H1 (cell line): Measurements from ENCODE around the gene SV2C. TPM values are rescaled to one million over a fixed set of nuclear protein-coding genes. Genes with fewer than 3 reads are reported as not detected.

Source experiments
- CTCF ChIA-PET: fragments of 300-600 bp; sonication (Branson Sonifier 250); formaldehyde crosslinking; loops from one replicate; lab custom pipeline; 2021; ENCODE audit not compliant: partially characterized antibody; lab: Charles Lee
- POLR2A ChIA-PET: fragments of 300-600 bp; sonication (Branson Sonifier 250); formaldehyde crosslinking; loops from one replicate; lab custom pipeline; 2021; ENCODE audit warnings: inconsistent platforms; ENCODE audit not compliant: partially characterized antibody; lab: Charles Lee
- DNase-seq, 2 experiments: peaks; one replicate each; pipeline versions ENCODE4 v3.0.0 to v3.0.0-alpha.2; 2010 to 2022; ENCODE audit warnings: low spot score in 2 of 2, low read depth in 1 of 2, mixed read lengths in 1 of 2
- FAIRE-seq: peaks from 2 replicates; lab custom pipeline; 2011; peaks lifted over from hg19 to GRCh38; lab: Jason Lieb, UNC
- H2AFZ ChIP-seq: 2 replicates; pipeline ENCODE4 v1.8.1; 2012; ENCODE audit warnings: low read length, inconsistent platforms
- H2AK5ac ChIP-seq: 2 replicates; pipeline ENCODE4 v1.6.1; 2013; ENCODE audit warnings: low read depth, low read length
- H2BK120ac ChIP-seq: replicated peaks from 2 replicates; pipeline ENCODE3; 2013; ENCODE audit warnings: low read depth, low read length, inconsistent platforms
- H2BK12ac ChIP-seq: 2 replicates; pipeline ENCODE4 v1.6.1; 2013; ENCODE audit warnings: low read depth, low read length
- H2BK15ac ChIP-seq: 2 replicates; pipeline ENCODE4 v1.6.1; 2013; ENCODE audit warnings: low read length
- H2BK20ac ChIP-seq: 2 replicates; pipeline ENCODE4 v1.6.1; 2013; ENCODE audit warnings: low read length
- H2BK5ac ChIP-seq: 2 replicates; pipeline ENCODE4 v1.6.1; 2013; ENCODE audit warnings: low read depth, low read length
- H3K14ac ChIP-seq: 2 replicates; pipeline ENCODE4 v1.6.1; 2013; ENCODE audit warnings: inconsistent platforms; ENCODE audit not compliant: insufficient read length
- H3K18ac ChIP-seq: 2 replicates; pipeline ENCODE4 v1.6.1; 2013; ENCODE audit warnings: low read length; ENCODE audit errors: extremely low read depth
- H3K23ac ChIP-seq: 2 replicates; pipeline ENCODE4 v1.6.1; 2013; ENCODE audit warnings: inconsistent platforms; ENCODE audit not compliant: insufficient read length
- H3K23me2 ChIP-seq: 2 replicates; pipeline ENCODE4 v1.6.1; 2013; ENCODE audit warnings: low read depth, low read length
- H3K27ac ChIP-seq: 2 replicates; pipeline ENCODE4 v1.6.1; 2011; ENCODE audit warnings: low read depth, low read length, inconsistent platforms
- H3K27me3 ChIP-seq, 4 experiments: replicated peaks in 1 of 4; 1 replicate in 1 of 4; 2 replicates in 3 of 4; pipeline versions ENCODE4 v1.6.1 to v1.8.1; 2011 to 2013; ENCODE audit warnings: low read length in 3 of 4, mild to moderate bottlenecking in 3 of 4, inconsistent platforms in 2 of 4, mixed read lengths in 2 of 4, moderate library complexity in 1 of 4; ENCODE audit not compliant: control insufficient read depth in 3 of 4, insufficient read depth in 3 of 4; ENCODE audit errors: extremely low read depth in 1 of 4
- H3K36me3 ChIP-seq, 4 experiments: 2 replicates each; pipeline versions ENCODE4 v1.6.1 to v1.8.1; 2011 to 2013; ENCODE audit warnings: mild to moderate bottlenecking in 4 of 4, low read length in 3 of 4, moderate library complexity in 2 of 4, control low read depth in 1 of 4, inconsistent platforms in 1 of 4; ENCODE audit not compliant: insufficient read depth in 4 of 4, control insufficient read depth in 2 of 4
- H3K4ac ChIP-seq: replicated peaks from 2 replicates; pipeline ENCODE3; 2013; ENCODE audit warnings: low read length, low read depth, mixed read lengths, inconsistent platforms; ENCODE audit not compliant: insufficient read length
- H3K4me1 ChIP-seq, 4 experiments: replicated peaks in 1 of 4; 1 replicate in 1 of 4; 2 replicates in 3 of 4; pipeline versions ENCODE4 v1.6.1 to v1.8.1; 2011 to 2013; ENCODE audit warnings: low read length in 3 of 4, inconsistent platforms in 2 of 4, mixed read lengths in 1 of 4; ENCODE audit not compliant: insufficient read depth in 4 of 4, control insufficient read depth in 3 of 4
- H3K4me2 ChIP-seq, 2 experiments: 2 replicates each; pipeline versions ENCODE4 v1.6.1 to v1.8.1; 2011 to 2013; ENCODE audit warnings: low read depth in 2 of 2, low read length in 2 of 2, control low read depth in 1 of 2, inconsistent platforms in 1 of 2, mild to moderate bottlenecking in 1 of 2; ENCODE audit not compliant: insufficient read depth in 1 of 2
- H3K4me3 ChIP-seq, 4 experiments: fragments of 200-600, 300-600 bp in 1 of 4; sonication (generic), shearing (Covaris generic), sonication (Bioruptor Twin) in 1 of 4; 2 replicates each; pipeline versions ENCODE4 v1.5.1 to v1.8.1; 2011 to 2016; ENCODE audit warnings: low read length in 4 of 4, low read depth in 3 of 4, control low read depth in 2 of 4, inconsistent platforms in 2 of 4, mild to moderate bottlenecking in 2 of 4, mixed read lengths in 1 of 4, moderate library complexity in 1 of 4; ENCODE audit not compliant: insufficient read depth in 2 of 4; ENCODE audit errors: extremely low read depth in 1 of 4
- H3K56ac ChIP-seq: replicated peaks from 2 replicates; pipeline ENCODE3; 2013; ENCODE audit warnings: low read depth, mild to moderate bottlenecking, mixed read lengths, low read length, inconsistent platforms; ENCODE audit not compliant: insufficient read length
- H3K79me1 ChIP-seq: 2 replicates; pipeline ENCODE4 v1.6.1; 2013; ENCODE audit warnings: low read depth, low read length, control low read depth
- H3K79me2 ChIP-seq, 2 experiments: 2 replicates each; pipeline versions ENCODE4 v1.6.1 to v1.8.1; 2012 to 2013; ENCODE audit warnings: low read length in 2 of 2, mild to moderate bottlenecking in 2 of 2, inconsistent platforms in 1 of 2; ENCODE audit not compliant: insufficient read depth in 2 of 2, control insufficient read depth in 1 of 2
- H3K9ac ChIP-seq, 4 experiments: replicated peaks in 1 of 4; 1 replicate in 1 of 4; 2 replicates in 3 of 4; pipeline versions ENCODE4 v1.6.1 to v1.8.1; 2011 to 2013; ENCODE audit warnings: low read depth in 3 of 4, low read length in 3 of 4, control low read depth in 2 of 4, mild to moderate bottlenecking in 2 of 4, moderate library complexity in 2 of 4, inconsistent platforms in 1 of 4; ENCODE audit errors: extremely low read depth in 1 of 4
- H3K9me3 ChIP-seq, 2 experiments: 2 replicates each; pipeline versions ENCODE4 v1.6.1 to v1.8.1; 2012 to 2013; ENCODE audit warnings: mild to moderate bottlenecking in 2 of 2, moderate library complexity in 2 of 2, control low read depth in 1 of 2, inconsistent platforms in 1 of 2, low read depth in 1 of 2, low read length in 1 of 2, mixed read lengths in 1 of 2; ENCODE audit not compliant: insufficient read depth in 2 of 2
- H4K20me1 ChIP-seq, 2 experiments: replicated peaks in 1 of 2; 2 replicates each; pipeline versions ENCODE3 to v1.8.1; 2011 to 2013; ENCODE audit warnings: inconsistent platforms in 2 of 2, low read length in 2 of 2, mild to moderate bottlenecking in 1 of 2; ENCODE audit not compliant: insufficient read depth in 2 of 2, control insufficient read depth in 1 of 2
- H4K5ac ChIP-seq: 2 replicates; pipeline ENCODE4 v1.6.1; 2013; ENCODE audit warnings: low read length, low read depth, mixed read lengths, inconsistent platforms; ENCODE audit not compliant: insufficient read length
- H4K8ac ChIP-seq: 2 replicates; pipeline ENCODE4 v1.8.0; 2013; ENCODE audit warnings: mild to moderate bottlenecking, moderate library complexity, low read length, inconsistent platforms; ENCODE audit not compliant: insufficient read depth; ENCODE audit errors: extremely low read depth
- H4K91ac ChIP-seq: replicated peaks from 2 replicates; pipeline ENCODE3; 2013; ENCODE audit warnings: low read length, mixed read lengths, inconsistent platforms; ENCODE audit not compliant: insufficient read length
- GABPA ChIP-seq: IDR thresholded peaks from 2 replicates; pipeline ENCODE4 v1.6.1; 2011; ENCODE audit warnings: mild to moderate bottlenecking, low read length, moderate library complexity, borderline replicate concordance; ENCODE audit not compliant: insufficient read depth
- SIN3A ChIP-seq, 2 experiments: IDR thresholded peaks in 1 of 2; conservative IDR thresholded peaks in 1 of 2; 2 replicates each; pipeline ENCODE4 v1.6.1; 2011 to 2012; ENCODE audit warnings: low read length in 2 of 2, improper control_type of control experiment in 1 of 2, low read depth in 1 of 2, mild to moderate bottlenecking in 1 of 2
- WGBS, 2 experiments: shearing (Covaris generic) in 1 of 2; methylation state at CpG; one replicate each; pipeline versions ENCODE4 v1.1.6 to v1.1.7; 2013 to 2015; ENCODE audit warnings: low lambda C conversion rate in 2 of 2, mixed read lengths in 2 of 2, inconsistent platforms in 1 of 2, low coverage in 1 of 2, missing lambda C conversion rate in 1 of 2; ENCODE audit not compliant: insufficient replicate concordance in 2 of 2, insufficient coverage in 1 of 2, insufficient read length in 1 of 2; ENCODE audit errors: extremely low coverage in 1 of 2, missing lambda C conversion rate in 1 of 2; 5-methylcytosine and 5-hydroxymethylcytosine counted together
- polyA plus RNA-seq, 7 experiments: library from polyadenylated mRNA; depleted of rRNA in 3 of 7; stranded (reverse) in 5 of 7; unstranded in 2 of 7; fragments of >200 nt in 5 of 7; fragments of 200-250 nt in 2 of 7; gene quantifications; 1 replicate in 5 of 7; 2 replicates in 1 of 7; 4 replicates in 1 of 7; pipeline versions ENCODE4 v1.2.1 to v1.2.3, GENCODE V29; 2011 to 2013; ENCODE audit warnings: missing spikeins in 2 of 7, mixed read lengths in 2 of 7
- total RNA-seq: library from RNA; stranded (reverse); fragmentation: NEBNext Ultra II Directional; extraction: Animal tissue kit (Norgen Biotek cat#: 25700); gene quantifications from 2 replicates; pipeline ENCODE4 v1.2.1, GENCODE V29; 2021

The SV2C gene
- total and polyA plus RNA-seq, 2 of the 8 experiments (the other 6 are each of a cell fraction or from before 2014, with no cell fraction given): 0.08 to 0.24 TPM

- H3K4me3 ChIP-seq: no peak overlapping the region
- no peak overlapping the region for H4K5ac ChIP-seq
- no peaks in the 10 kb centered on the region for H3K9me3 ChIP-seq
- H3K23ac ChIP-seq: no peak overlapping the region
- no peak overlapping the region for H2BK120ac ChIP-seq
- no peak overlapping the region for H3K4me2 ChIP-seq
- no peak overlapping the region for H3K27ac ChIP-seq
- H4K20me1 ChIP-seq: no peaks in the 10 kb centered on the region
- no peak overlapping the region for H3K9ac ChIP-seq
- H3K23me2 ChIP-seq: no peaks in the 10 kb centered on the region; the same call in 1 of the 2 replicates
- H2BK12ac ChIP-seq: no peak overlapping the region
- H3K79me1 ChIP-seq: no peaks in the 10 kb centered on the region
- H4K91ac ChIP-seq: no peak overlapping the region
- H3K4me1 ChIP-seq: no peaks in the 10 kb centered on the region
- H2AFZ ChIP-seq: no peak overlapping the region
- H2BK5ac ChIP-seq: no peak overlapping the region
- no peak overlapping the region for H3K4ac ChIP-seq
- H3K79me2 ChIP-seq: no peaks in the 10 kb centered on the region
- DNase-seq: peak in 1 of 2 experiments; percentile 79
- no peak overlapping the region for H3K14ac ChIP-seq
- no peak overlapping the region for H2AK5ac ChIP-seq
- no peak overlapping the region for H3K18ac ChIP-seq
- H2BK20ac ChIP-seq: no peak overlapping the region
- ChIA-PET POLR2A (interaction anchor here (1.4 kb wide), 1 partner anchor 10 kb away, joined by 4 read pairs; no protein-coding TSS in a partner anchor), CTCF (interaction anchor here (0.6 to 2.9 kb wide), 13 partner anchors 11 to 170 kb away, joined by 3 to 16 read pairs (median 6); no protein-coding TSS in a partner anchor)
- H3K36me3 ChIP-seq: no peaks in the 10 kb centered on the region
- H3K56ac ChIP-seq: no peak overlapping the region
- no peak overlapping the region for H2BK15ac ChIP-seq
- FAIRE-seq: peak; percentile 70
- no peak overlapping the region for H4K8ac ChIP-seq
- 10% methylated on average over 2 of the region's 2 CpGs; no CpG with 5 or more reads in 1 of the 2 experiments for WGBS, 2 experiments
- H3K27me3 ChIP-seq: no peaks in the 10 kb centered on the region
- TF ChIP-seq GABPA: no peak
- TF ChIP-seq SIN3A (conservative IDR thresholded peaks at IDR 0.05 in 1 of 2, IDR thresholded peaks at IDR 0.05 in 1 of 2; ENCODE audit: low read depth in 1 of 2, low read length in 2 of 2): peak; percentile 81 to 93; a peak in 2 of 4 replicates
These were observed 20.8 kb downstream of the SV2C start for GRCh38 chr5:76104027-76104426.
